ENCODE results near the gene PDE4D. TPM values are rescaled to one million over a fixed set of nuclear protein-coding genes. Genes with fewer than 3 reads are reported as not detected.

The PDE4D gene
- total RNA-seq, 2 experiments from 2014 or later, result 0.50 to 0.51 TPM

- intact Hi-C loops (cut with micrococcal nuclease; ENCODE audit: unreplicated experiment), result no loop called here
These were observed 26.0 kb upstream of the PDE4D start for GRCh38 chr5:59919484-59919883.

GRCh38 chr5:59917121-59917520 lies 23.6 kb upstream of the PDE4D start:
- H3K9me2 ChIP-seq (ENCODE audit: insufficient read depth, low read length), result no peaks in the 10 kb centered on the region
- POLR2A ChIA-PET, result interaction anchor here (0.6 kb wide), 1 partner anchor 127 kb away, joined by 3 read pairs; no protein-coding TSS in a partner anchor
- no TSS peak for BruUV-seq (replicated peaks)

More at GRCh38 chr5:59919484-59919883, 26.0 kb upstream of the PDE4D start:
- no peaks in the 10 kb centered on the region for H3K79me2 ChIP-seq (ENCODE audit: insufficient read depth, low read depth, low read length)
- no peaks in the 10 kb centered on the region for H3K36me3 ChIP-seq (ENCODE audit: insufficient read depth, low read length)
- DNase-seq (ENCODE audit: low spot score), result no peak
- no peak overlapping the region for H3K4me2 ChIP-seq (ENCODE audit: low read length)
- H3K9me3 ChIP-seq (ENCODE audit: low read length), result no peaks in the 10 kb centered on the region
- no peaks in the 10 kb centered on the region for H3K4me1 ChIP-seq (ENCODE audit: insufficient read depth, low read length, poor library complexity, severe bottlenecking)
- POLR2A ChIA-PET, result interaction anchor here (1.5 kb wide), 1 partner anchor 27 kb away, joined by 3 read pairs; no protein-coding TSS in a partner anchor
- CTCF ChIA-PET (ENCODE audit: unreplicated experiment), result no interaction called here
- H2AFZ ChIP-seq (ENCODE audit: low read length), result no peak overlapping the region
- H4K20me1 ChIP-seq (ENCODE audit: insufficient read depth, low read length), result no peaks in the 10 kb centered on the region
- no TSS peak for BruUV-seq (replicated peaks)
- TF ChIP-seq EZH2phosphoT487 (IDR thresholded peaks at IDR 0.05; ENCODE audit: borderline replicate concordance, low read depth, low read length), result no peak
- TF ChIP-seq CTCF (conservative IDR thresholded peaks at IDR 0.05; ENCODE audit: low read length), result no peak
- no peak overlapping the region for H3K4me3 ChIP-seq (ENCODE audit: low read depth, low read length, poor library complexity, severe bottlenecking)
- no peak overlapping the region for H3K27ac ChIP-seq (ENCODE audit: low read depth, low read length, poor library complexity, severe bottlenecking)
- H3K9me2 ChIP-seq (ENCODE audit: insufficient read depth, low read length), result no peaks in the 10 kb centered on the region

More at GRCh38 chr5:59917121-59917520, 23.6 kb upstream of the PDE4D start:
- intact Hi-C loops (cut with micrococcal nuclease; ENCODE audit: unreplicated experiment), result no loop called here
- Histone ChIP-seq H3K4me2 (ENCODE audit: low read length) (no peak overlapping the region), H3K4me1 (ENCODE audit: insufficient read depth, low read length, poor library complexity, severe bottlenecking) (no peaks in the 10 kb centered on the region), H2AFZ (ENCODE audit: low read length) (no peak overlapping the region), H4K20me1 (ENCODE audit: insufficient read depth, low read length) (no peaks in the 10 kb centered on the region), H3K36me3 (ENCODE audit: insufficient read depth, low read length) (no peaks in the 10 kb centered on the region), H3K4me3 (ENCODE audit: low read depth, low read length, poor library complexity, severe bottlenecking) (no peak overlapping the region), H3K79me2 (ENCODE audit: insufficient read depth, low read depth, low read length) (no peaks in the 10 kb centered on the region), H3K27ac (ENCODE audit: low read depth, low read length, poor library complexity, severe bottlenecking) (no peak overlapping the region), H3K9me3 (ENCODE audit: low read length) (no peaks in the 10 kb centered on the region)
- TF ChIP-seq EZH2phosphoT487 (IDR thresholded peaks at IDR 0.05; ENCODE audit: borderline replicate concordance, low read depth, low read length) (no peak), CTCF (conservative IDR thresholded peaks at IDR 0.05; ENCODE audit: low read length) (no peak)
- CTCF ChIA-PET (ENCODE audit: unreplicated experiment), result no interaction called here
- no peak for DNase-seq (ENCODE audit: low spot score)
